Thyroid gland (tissue), 4 donors: ENCODE results near the gene IGSF6.

ENCODE experiments used
- CTCF ChIP-seq, 6 experiments: fragments of 200-600 bp in 3 of 6; fragments of 450-650 bp in 3 of 6; sonication (generic) in 3 of 6; IDR thresholded peaks; one replicate each; pipeline ENCODE4 v1.5.1; 2016 to 2019; ENCODE audit warnings: antibody characterized with exemption in 6 of 6, mild to moderate bottlenecking in 2 of 6, inconsistent platforms in 1 of 6, moderate library complexity in 1 of 6
- POLR2A ChIP-seq, 2 donors: fragments of 450-650 bp; IDR thresholded peaks; one replicate each; pipeline ENCODE4 v1.6.1; 2017; ENCODE audit warnings: antibody characterized with exemption in 2 of 2, mild to moderate bottlenecking in 2 of 2, moderate library complexity in 1 of 2

DNA sequence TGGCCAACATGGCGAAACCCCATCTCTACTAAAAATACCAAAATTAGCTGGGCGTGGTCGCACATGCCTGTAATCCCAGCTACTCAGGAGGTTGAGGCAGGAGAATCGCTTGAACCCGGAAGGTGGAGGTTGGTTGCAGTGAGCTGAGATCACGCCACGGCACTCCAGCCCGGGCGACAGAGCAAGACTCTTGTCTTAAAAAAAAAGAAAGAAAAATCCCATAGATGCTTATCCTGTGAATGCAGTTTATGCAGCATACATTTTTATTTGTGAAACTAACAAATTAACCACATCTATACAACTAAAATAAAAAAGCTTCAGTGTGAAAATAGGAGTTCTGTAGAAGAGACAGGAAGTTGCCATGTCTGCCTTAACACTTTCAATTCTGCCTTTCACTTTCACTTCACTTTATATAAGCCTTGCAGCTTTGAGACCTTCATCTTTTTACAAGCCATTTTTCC lies 7.1 kb downstream of the IGSF6 start:
- TF ChIP-seq POLR2A (IDR thresholded peaks at IDR 0.05), result no peak
- TF ChIP-seq CTCF (IDR thresholded peaks at IDR 0.05), result no peak
